Colonic mucosa (tissue), 4 donors: ENCODE data around the gene GRM1. TPM values are rescaled to one million over a fixed set of nuclear protein-coding genes. Genes with fewer than 3 reads are reported as not detected.

ENCODE experiments used
- DNase-seq: peaks from one replicate; pipeline ENCODE4 v3.0.0-alpha.2; 2020
- H3K27ac ChIP-seq: fragments of 200-600 bp; one replicate; pipeline ENCODE4 v1.8.0; 2021
- H3K27me3 ChIP-seq: fragments of 200-600 bp; one replicate; pipeline ENCODE4 v1.8.0; 2021
- H3K36me3 ChIP-seq: fragments of 200-600 bp; one replicate; pipeline ENCODE4 v1.8.0; 2021
- H3K4me1 ChIP-seq: fragments of 200-600 bp; one replicate; pipeline ENCODE4 v1.8.0; 2021; ENCODE audit warnings: mild to moderate bottlenecking
- H3K4me3 ChIP-seq: fragments of 200-600 bp; one replicate; pipeline ENCODE4 v1.8.0; 2021
- H3K9ac ChIP-seq, 2 donors: one replicate each; pipeline ENCODE4 v1.7.0; 2013; ENCODE audit warnings: control low read depth in 2 of 2, low read depth in 2 of 2, low read length in 2 of 2
- H3K9me3 ChIP-seq: fragments of 200-600 bp; one replicate; pipeline ENCODE4 v1.8.0; 2021
- intact Hi-C: fragments of 100-400 bp; cut with DNase I; formaldehyde crosslinking; loops from one replicate; pipeline ENCODE4 v1.14.1; 2022
- total RNA-seq, 2 donors: library from RNA; stranded (reverse); fragmentation: NEBNext Ultra II Directional in 1 of 2; extraction: Animal tissue kit (Norgen Biotek cat#: 25700) in 1 of 2; gene quantifications; one replicate each; pipeline ENCODE4 v1.2.1, GENCODE V29; 2021
- TF ChIP-seq, protein P1 (sequence below): fragments of 200-600 bp; IDR thresholded peaks from one replicate; pipeline ENCODE4 v1.8.0; 2022; ENCODE audit warnings: antibody characterized with exemption, mild to moderate bottlenecking
- donor health status: healthy.
- donor health status: DM: no; HTN: no; CAD: no.
- donor health status: DM: no; HTN: no; CAD: no.

Gene GRM1
- total RNA-seq, 2 donors from 2014 or later: 0.11 TPM; not detected in 1

DNA sequence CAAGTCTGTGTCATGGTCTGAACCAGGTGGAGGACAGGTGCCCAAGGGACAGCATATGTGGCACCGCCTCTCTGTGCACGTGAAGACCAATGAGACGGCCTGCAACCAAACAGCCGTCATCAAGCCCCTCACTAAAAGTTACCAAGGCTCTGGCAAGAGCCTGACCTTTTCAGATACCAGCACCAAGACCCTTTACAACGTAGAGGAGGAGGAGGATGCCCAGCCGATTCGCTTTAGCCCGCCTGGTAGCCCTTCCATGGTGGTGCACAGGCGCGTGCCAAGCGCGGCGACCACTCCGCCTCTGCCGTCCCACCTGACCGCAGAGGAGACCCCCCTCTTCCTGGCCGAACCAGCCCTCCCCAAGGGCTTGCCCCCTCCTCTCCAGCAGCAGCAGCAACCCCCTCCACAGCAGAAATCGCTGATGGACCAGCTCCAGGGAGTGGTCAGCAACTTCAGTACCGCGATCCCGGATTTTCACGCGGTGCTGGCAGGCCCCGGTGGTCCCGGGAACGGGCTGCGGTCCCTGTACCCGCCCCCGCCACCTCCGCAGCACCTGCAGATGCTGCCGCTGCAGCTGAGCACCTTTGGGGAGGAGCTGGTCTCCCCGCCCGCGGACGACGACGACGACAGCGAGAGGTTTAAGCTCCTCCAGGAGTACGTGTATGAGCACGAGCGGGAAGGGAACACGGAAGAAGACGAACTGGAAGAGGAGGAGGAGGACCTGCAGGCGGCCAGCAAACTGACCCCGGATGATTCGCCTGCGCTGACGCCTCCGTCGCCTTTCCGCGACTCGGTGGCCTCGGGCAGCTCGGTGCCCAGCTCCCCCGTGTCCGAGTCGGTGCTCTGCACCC lies 405.2 kb downstream of the GRM1 start:
- intact Hi-C loops: no loop called here
- TF ChIP-seq, protein P1, sequence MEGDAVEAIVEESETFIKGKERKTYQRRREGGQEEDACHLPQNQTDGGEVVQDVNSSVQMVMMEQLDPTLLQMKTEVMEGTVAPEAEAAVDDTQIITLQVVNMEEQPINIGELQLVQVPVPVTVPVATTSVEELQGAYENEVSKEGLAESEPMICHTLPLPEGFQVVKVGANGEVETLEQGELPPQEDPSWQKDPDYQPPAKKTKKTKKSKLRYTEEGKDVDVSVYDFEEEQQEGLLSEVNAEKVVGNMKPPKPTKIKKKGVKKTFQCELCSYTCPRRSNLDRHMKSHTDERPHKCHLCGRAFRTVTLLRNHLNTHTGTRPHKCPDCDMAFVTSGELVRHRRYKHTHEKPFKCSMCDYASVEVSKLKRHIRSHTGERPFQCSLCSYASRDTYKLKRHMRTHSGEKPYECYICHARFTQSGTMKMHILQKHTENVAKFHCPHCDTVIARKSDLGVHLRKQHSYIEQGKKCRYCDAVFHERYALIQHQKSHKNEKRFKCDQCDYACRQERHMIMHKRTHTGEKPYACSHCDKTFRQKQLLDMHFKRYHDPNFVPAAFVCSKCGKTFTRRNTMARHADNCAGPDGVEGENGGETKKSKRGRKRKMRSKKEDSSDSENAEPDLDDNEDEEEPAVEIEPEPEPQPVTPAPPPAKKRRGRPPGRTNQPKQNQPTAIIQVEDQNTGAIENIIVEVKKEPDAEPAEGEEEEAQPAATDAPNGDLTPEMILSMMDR: no peak
- no peaks in the 10 kb centered on the region for H3K4me1 ChIP-seq
- H3K4me3 ChIP-seq: peak overlapping the region; percentile 25
- no peak overlapping the region for H3K27ac ChIP-seq
- no peaks in the 10 kb centered on the region for H3K9me3 ChIP-seq
- peak overlapping the region in 1 of 2 donors; percentile 48 for H3K9ac ChIP-seq
- H3K27me3 ChIP-seq: no peaks in the 10 kb centered on the region
- no peaks in the 10 kb centered on the region for H3K36me3 ChIP-seq
- no peak for DNase-seq

DNA sequence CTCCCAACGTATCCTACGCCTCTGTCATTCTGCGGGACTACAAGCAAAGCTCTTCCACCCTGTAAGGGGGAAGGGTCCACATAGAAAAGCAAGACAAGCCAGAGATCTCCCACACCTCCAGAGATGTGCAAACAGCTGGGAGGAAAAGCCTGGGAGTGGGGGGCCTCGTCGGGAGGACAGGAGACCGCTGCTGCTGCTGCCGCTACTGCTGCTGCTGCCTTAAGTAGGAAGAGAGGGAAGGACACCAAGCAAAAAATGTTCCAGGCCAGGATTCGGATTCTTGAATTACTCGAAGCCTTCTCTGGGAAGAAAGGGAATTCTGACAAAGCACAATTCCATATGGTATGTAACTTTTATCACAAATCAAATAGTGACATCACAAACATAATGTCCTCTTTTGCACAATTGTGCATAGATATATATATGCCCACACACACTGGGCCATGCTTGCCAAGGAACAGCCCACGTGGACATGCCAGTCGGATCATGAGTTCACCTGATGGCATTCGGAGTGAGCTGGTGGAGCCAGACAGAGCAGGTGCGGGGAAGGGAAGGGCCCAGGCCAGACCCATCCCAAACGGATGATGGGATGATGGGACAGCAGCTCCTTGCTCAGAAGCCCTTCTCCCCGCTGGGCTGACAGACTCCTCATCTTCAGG lies 406.0 kb downstream of the GRM1 start:
- H3K27ac ChIP-seq: no peak overlapping the region
- H3K36me3 ChIP-seq: no peaks in the 10 kb centered on the region
- intact Hi-C loops: no loop called here
- H3K4me3 ChIP-seq: peak overlapping the region; percentile 25
- TF ChIP-seq, protein P1: no peak
- no peaks in the 10 kb centered on the region for H3K27me3 ChIP-seq
- no peaks in the 10 kb centered on the region for H3K4me1 ChIP-seq
- no peak for DNase-seq
- H3K9ac ChIP-seq: no peak overlapping the region
- H3K9me3 ChIP-seq: no peaks in the 10 kb centered on the region

DNA sequence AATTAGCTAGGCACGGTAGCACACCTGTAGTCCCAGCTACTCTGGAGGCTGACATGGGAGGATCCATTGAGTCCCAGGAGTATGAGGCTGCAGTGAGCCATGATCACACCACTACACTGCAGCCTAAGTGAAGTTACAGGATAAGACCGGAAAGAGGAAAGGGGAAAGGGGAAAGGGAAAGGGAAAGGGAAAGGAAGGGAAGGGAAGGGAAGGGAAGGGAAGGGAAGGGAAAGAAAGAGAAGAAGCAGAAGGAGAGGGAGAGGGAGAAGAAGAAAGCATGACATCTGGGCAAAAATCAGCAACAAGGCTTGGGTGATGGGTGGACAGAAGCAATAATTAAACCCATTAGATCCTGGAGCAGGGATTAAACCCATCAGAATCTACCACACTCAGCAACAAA lies 413.0 kb downstream of the GRM1 start:
- TF ChIP-seq, protein P1: no peak
- intact Hi-C loops: no loop called here
- DNase-seq: no peak
- no peaks in the 10 kb centered on the region for H3K27me3 ChIP-seq
- H3K9ac ChIP-seq: no peak overlapping the region
- H3K4me3 ChIP-seq: no peak overlapping the region
- H3K4me1 ChIP-seq: no peaks in the 10 kb centered on the region
- H3K36me3 ChIP-seq: no peaks in the 10 kb centered on the region
- H3K9me3 ChIP-seq: no peaks in the 10 kb centered on the region
- no peak overlapping the region for H3K27ac ChIP-seq

DNA sequence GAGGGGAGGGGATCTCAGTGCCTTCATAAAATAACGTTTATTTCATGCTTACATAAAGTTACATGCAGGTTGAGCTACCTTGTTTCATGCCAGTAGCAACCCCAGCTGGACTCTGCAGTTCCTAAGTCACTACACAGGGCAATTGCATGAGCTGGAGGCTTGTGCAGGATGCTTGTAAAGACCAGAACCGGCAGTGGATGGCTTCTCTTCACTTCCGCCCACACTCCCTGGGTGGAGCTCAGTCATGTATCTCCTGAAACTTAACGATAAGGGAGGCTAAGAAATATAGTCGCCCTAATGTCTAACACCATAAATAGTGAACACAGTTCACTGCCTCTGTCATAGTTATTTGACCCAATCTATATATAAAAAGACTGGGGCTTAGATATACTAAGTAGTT lies 415.3 kb downstream of the GRM1 start:
- Histone ChIP-seq H3K4me1 (no peaks in the 10 kb centered on the region), H3K36me3 (no peaks in the 10 kb centered on the region), H3K9me3 (no peaks in the 10 kb centered on the region), H3K4me3 (no peak overlapping the region), H3K27ac (no peak overlapping the region), H3K9ac (no peak overlapping the region), H3K27me3 (no peaks in the 10 kb centered on the region)
- no peak for DNase-seq
- intact Hi-C loops: no loop called here
- TF ChIP-seq, protein P1: no peak

DNA sequence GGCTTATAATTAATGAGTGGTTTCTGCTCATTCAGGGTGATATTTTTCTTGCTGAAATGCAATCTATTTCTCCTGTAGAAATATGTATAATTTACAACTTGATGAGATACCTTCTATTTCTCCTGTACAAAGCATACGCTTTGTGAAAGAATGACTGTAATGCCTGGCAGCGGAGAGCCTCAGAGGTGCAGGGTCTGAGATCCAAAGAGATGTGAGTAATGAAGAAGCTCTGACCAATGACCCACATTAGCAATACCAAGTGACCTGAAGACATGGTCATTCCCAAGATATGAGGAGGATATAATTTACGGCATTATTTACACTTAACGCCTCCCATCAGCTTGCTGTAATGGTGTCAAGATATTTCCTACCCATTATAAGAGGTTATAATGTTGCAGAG lies 416.4 kb downstream of the GRM1 start:
- H3K9ac ChIP-seq: no peak overlapping the region
- H3K4me3 ChIP-seq: no peak overlapping the region
- H3K4me1 ChIP-seq: no peaks in the 10 kb centered on the region
- TF ChIP-seq, protein P1: no peak
- no peak for DNase-seq
- no peaks in the 10 kb centered on the region for H3K36me3 ChIP-seq
- no peak overlapping the region for H3K27ac ChIP-seq
- H3K27me3 ChIP-seq: no peaks in the 10 kb centered on the region
- intact Hi-C loops: no loop called here
- no peaks in the 10 kb centered on the region for H3K9me3 ChIP-seq
